SK-N-DZ (cell line): ENCODE results near the gene ARHGAP36.
A peak's percentile ranks its signal among the peaks of the same experiment; 100 is the strongest.

Experiments used
- DNase-seq: peaks from one replicate; pipeline ENCODE4 v3.0.0-alpha.2; 2015; ENCODE audit warnings: low spot score

ARHGAP36 gene

DNA sequence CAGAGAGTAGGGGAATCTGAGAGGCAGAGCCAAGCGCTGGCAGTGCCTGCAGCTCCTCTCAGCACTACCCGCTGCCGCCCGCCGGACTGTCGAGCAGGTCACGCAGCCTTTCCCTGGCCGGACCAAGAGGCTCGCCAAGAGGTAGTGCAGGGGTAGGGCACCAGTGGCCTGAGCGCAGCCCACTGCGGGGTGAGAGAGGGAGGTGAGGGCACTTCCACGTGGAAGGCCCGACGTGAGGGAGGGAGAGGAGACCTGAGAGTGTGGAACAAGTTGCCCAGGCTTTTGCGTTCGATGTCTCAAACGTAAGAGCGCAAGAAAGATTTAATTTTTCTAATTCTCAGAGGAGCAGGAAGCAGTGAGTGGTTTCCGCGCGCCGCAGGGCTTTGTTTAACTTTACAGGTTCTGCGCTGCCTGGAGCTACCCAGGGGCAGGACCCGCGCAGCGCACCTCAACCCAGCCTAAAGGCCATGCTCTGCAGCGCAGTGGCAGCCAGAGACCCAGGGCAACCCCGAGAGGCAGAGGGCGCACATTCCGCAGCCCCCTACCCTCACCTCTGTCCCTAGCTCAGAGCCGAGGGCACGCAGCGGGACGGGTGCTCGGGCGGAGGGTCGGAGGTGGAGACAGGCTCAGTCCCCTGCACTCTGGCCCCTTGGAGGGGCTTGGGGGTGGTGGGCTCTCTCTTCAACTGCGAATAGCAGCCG is 14.9 kb downstream of the ARHGAP36 start:
- DNase-seq = no peak

DNA sequence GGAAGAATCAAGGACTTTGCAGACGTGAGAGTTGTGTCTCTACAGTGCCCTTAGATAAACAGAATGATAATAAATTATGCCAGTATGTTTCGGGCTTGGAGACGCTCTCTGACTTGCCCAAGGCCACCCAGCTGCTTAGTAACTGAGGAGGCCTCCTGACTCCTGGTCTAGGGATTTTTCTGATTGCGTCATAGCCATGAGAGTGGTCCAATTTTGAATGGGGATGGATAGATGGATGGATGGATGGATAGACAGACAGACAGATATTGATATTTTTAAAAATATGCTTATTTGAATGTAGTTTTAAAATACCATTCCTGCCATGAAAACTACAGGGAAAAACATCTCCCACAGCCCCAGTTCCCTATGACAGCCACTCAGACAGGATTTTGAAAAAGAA is 15.5 kb downstream of the ARHGAP36 start:
- no peak for DNase-seq

DNA sequence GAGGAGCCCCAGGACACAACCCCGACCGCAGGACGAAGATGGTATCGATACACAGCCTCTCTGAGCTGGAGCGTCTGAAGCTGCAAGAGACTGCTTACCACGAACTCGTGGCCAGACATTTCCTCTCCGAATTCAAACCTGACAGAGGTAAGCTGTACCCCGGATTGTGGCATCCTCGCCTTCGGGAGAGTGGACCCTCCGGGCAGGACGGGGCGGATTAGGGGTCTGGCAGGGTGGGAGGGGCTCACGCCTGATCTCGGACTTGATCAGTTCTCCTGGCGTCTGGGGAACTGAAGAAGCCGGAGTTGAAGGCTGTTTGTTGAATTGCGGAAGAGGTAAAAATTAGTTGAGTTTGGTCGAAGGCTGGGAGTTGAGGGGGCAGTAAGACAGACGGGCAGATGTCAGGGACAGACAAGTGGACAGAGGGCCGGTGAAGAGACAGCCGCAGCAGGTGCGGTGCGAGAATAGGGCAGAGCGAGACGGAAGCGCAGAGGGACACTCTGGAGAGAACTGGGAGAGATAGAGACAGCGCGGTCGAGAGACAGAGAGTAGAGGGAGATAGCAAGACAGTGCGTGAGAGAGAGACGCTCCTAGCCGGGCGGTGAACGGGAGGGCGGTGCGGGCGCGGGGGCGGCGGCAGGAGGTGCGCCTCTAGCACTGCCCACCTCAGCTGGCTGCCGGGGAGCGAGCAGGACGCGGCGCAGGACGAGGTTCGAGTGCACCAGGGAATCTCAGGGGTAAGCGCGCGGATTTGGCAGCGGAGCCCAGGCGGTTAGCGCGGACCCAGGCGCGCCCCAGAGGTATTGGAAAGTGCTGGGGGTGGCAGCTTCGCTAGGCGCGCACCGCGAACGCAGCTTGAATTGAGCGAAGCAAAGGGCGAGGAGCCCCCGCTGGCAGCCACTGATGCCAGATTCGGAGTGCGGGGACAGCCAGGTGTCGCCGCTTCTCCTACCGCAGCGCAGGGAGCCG is 23.9 kb downstream of the ARHGAP36 start:
- DNase-seq = peak; percentile 13

DNA sequence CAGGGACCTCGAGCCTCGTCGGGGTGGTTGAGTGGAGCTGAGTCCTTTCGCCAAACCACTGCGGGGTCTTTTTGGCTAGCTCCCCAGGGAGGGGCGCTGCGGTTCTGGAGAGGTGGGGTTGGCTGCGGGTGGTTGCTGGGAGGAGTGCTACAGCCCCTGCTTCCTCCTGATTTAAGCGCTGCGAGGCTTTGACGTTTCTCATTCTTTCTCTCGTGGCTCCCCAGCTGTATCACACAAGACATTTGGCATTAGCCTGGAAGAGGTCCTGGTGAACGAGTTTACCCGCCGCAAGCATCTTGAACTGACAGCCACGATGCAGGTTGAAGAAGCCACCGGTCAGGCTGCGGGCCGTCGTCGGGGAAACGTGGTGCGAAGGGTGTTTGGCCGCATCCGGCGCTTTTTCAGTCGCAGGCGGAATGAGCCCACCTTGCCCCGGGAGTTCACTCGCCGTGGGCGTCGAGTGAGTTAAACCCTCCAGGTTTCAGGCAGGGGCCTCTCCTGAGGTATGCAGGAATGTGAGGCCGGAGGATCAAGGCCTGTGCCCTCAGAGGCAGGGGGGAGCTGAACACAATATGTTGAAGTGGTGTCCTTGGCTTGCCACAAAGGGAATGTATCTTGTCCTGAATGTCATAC is 25.5 kb downstream of the ARHGAP36 start:
- no peak for DNase-seq

DNA sequence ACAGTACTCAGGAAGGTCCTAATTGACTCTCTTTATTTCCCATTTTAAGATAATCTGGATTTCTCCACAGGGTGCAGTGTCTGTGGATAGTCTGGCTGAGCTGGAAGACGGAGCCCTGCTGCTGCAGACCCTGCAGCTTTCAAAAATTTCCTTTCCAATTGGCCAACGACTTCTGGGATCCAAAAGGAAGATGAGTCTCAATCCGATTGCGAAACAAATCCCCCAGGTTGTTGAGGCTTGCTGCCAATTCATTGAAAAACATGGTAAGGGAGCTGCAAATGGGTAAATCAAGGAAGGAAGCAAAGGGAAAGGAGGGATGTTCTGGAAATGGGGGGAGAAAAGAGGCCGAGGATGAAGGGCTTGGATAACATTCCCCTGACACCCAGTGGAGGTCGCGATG is 26.0 kb downstream of the ARHGAP36 start:
- no peak for DNase-seq

DNA sequence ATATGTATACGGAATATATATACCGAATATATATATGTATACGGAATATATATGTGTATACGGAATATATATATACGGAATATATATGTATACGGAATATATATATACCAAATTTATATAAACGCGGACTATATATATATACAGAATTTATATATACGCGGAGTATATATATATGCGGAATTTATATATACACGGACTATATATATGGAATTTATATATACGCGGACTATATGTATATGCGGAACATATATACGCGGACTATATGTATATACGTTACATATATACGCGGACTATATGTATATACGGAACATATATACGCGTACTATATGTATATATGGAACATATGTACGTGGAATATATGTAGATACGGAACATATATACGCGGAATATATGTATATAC is 78.6 kb downstream of the ARHGAP36 start:
- DNase-seq = no peak

DNA sequence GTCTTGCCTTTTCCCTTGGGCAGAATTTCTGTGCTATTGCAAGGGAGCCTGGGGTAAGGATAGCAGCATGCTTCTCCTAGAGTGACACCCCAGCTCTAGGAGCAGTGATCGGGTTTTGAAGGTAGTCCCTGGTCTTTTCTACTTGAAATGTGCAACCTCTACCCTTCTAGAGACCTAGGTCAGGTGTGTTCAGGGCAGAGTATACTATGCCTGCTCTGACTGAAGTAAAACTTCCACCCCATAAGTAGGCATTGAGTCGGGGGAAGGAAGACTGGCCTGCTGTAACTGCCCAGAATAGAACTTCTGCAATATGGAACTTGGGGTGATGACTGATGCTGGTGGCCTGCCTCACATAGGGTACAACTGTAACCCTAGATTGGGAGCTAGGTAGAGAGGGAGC is 80.9 kb downstream of the ARHGAP36 start:
- no peak for DNase-seq
